GM12878 (cell line): ENCODE results near the gene RBMXL2. TPM values are rescaled to one million over a fixed set of nuclear protein-coding genes. Genes with fewer than 3 reads are reported as not detected.

Source experiments
- CHD4 ChIP-seq: fragments of 200-600 bp; sonication (generic); IDR thresholded peaks from 2 replicates; pipeline ENCODE4 v1.6.1; 2016; ENCODE audit warnings: mild to moderate bottlenecking
- CREM ChIP-seq: IDR thresholded peaks from 2 replicates; pipeline ENCODE4 v1.6.1; 2014; ENCODE audit warnings: antibody characterized with exemption, low read depth
- IRF5 ChIP-seq: fragments of 450-650 bp; IDR thresholded peaks from 2 replicates; pipeline ENCODE4 v1.6.1; 2017; ENCODE audit warnings: borderline replicate concordance
- MTA3 ChIP-seq: IDR thresholded peaks from 2 replicates; pipeline ENCODE4 v1.6.1; 2012; ENCODE audit warnings: low read length, inconsistent platforms, borderline replicate concordance
- NR2C1 ChIP-seq: fragments of 450-650 bp; IDR thresholded peaks from 2 replicates; pipeline ENCODE4 v1.6.1; 2017; ENCODE audit warnings: antibody characterized with exemption, mild to moderate bottlenecking, moderate library complexity
- NRF1 ChIP-seq: conservative IDR thresholded peaks from 2 replicates; pipeline ENCODE4 v1.6.1; 2011; ENCODE audit warnings: mild to moderate bottlenecking, low read depth, low read length, improper control_type of control experiment
- RFX5 ChIP-seq: IDR thresholded peaks from 2 replicates; pipeline ENCODE4 v1.6.1; 2011; ENCODE audit warnings: low read depth, low read length, improper control_type of control experiment
- SMC3 ChIP-seq: IDR thresholded peaks from 2 replicates; pipeline ENCODE4 v1.6.1; 2011; ENCODE audit warnings: low read length, improper control_type of control experiment, borderline replicate concordance
- TAF1 ChIP-seq: IDR thresholded peaks from 2 replicates; pipeline ENCODE4 v1.6.1; 2011; ENCODE audit warnings: mild to moderate bottlenecking, low read depth, low read length, borderline replicate concordance
- USF1 ChIP-seq: IDR thresholded peaks from 2 replicates; pipeline ENCODE4 v1.6.1; 2011; ENCODE audit warnings: borderline replicate concordance, low read depth, mild to moderate bottlenecking, moderate library complexity, mixed read lengths, low read length; ENCODE audit not compliant: insufficient read depth; ENCODE audit errors: extremely low read length
- YY1 ChIP-seq: IDR thresholded peaks from 2 replicates; pipeline ENCODE4 v1.6.1; 2011; ENCODE audit warnings: low read depth, mild to moderate bottlenecking, low read length
- ZBTB4 ChIP-seq: fragments of 450-650 bp; formaldehyde crosslinking; IDR thresholded peaks from 2 replicates; pipeline ENCODE4 v1.4.0; 2022; ENCODE audit warnings: mild to moderate bottlenecking, moderate library complexity
- polyA plus RNA-seq, 11 experiments: library from polyadenylated mRNA; depleted of rRNA in 4 of 11; unstranded in 6 of 11; stranded (reverse) in 5 of 11; fragments of >200 nt; fragmentation: Nextera tagmentation in 4 of 11; fragmentation: Illumina TruSeq in 1 of 11; extraction: Ambion mirVana in 4 of 11; extraction: Trizol in 1 of 11; gene quantifications; 1 replicate in 1 of 11; 2 replicates in 10 of 11; pipeline versions ENCODE4 v1.2.1 to v1.2.3, GENCODE V29; 2011 to 2016; ENCODE audit warnings: inconsistent platforms in 2 of 11, missing spikeins in 2 of 11, low read depth in 1 of 11
- total RNA-seq, 4 experiments: library from RNA; depleted of rRNA in 3 of 4; stranded (reverse); fragments of >200 nt in 3 of 4; fragmentation: Illumina TruSeq in 1 of 4; extraction: Trizol in 1 of 4; gene quantifications; 2 replicates each; pipeline versions ENCODE4 v1.2.1 to v1.2.3, GENCODE V29; 2013 to 2021

Gene RBMXL2
- total and polyA plus RNA-seq, 10 of the 15 experiments (the other 5 are each of a cell fraction or from before 2014, with no cell fraction given) = not detected

GRCh38 chr11:7098235-7098832, 9.5 kb downstream of the RBMXL2 start (continued):
- TF ChIP-seq SMC3 (peak; percentile 82), NR2C1 (no peak), ZBTB4 (CRISPR knock-in tag) (no peak), RFX5 (no peak), CHD4 (no peak), NRF1 (no peak), IRF5 (no peak), MTA3 (no peak), CREM (no peak), YY1 (0 out of 2 replicates have a peak, but pooled peaks have one; percentile 15), TAF1 (no peak), USF1 (no peak)
